ENCODE data around the gene BEND4.

- TF ChIP-seq CTCF (IDR thresholded peaks at IDR 0.05; ENCODE audit: low read length) (no peak), EZH2 (IDR thresholded peaks at IDR 0.05; ENCODE audit: borderline replicate concordance, low read length) (no peak)
Observed at GRCh38 chr4:42149004-42149403, 3.5 kb downstream of the BEND4 start.
